ENCODE measurements around the gene GSK3A.

The GSK3A gene

DNA sequence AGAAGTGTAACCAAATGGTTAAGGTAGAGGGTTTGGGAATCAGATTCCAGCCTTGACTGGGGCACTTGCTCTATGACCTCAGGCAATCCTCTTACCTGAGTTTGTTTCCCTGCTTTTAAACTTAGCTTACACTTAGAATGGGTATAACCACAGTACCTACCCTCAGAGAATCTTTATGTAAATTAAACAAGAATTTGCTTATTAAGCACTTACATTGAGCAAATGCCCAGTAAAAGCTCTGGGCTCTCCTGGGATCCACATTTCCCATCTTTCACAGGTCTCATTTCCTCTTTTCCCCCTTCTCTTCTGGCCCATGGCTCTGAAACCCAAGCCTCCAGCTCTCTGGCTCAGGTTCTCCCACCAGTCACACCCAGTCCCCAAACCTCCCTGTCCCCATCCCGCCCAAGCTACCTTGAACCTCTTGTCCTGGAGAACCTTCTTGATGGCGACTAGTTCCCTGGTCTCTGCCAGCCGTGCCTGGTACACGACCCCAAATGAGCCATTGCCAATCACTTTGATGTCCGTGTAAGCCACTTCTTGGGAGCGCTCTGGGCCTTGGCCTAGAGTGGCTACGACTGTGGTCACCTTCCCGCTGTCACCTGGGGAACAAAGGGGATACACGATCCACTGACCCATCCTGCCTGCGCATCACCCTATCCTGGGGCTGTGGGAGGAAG is 2.7 kb downstream of the GSK3A start:
- no peak overlapping the region for H2AFZ ChIP-seq (ENCODE audit: insufficient read depth, low read length, poor library complexity)
- WGBS (ENCODE audit: extremely low coverage, insufficient coverage, insufficient read length) = no CpG with 5 or more reads among the region's 10 CpGs
- H3K27ac ChIP-seq (ENCODE audit: low read depth, low read length) = no peak overlapping the region
- no peak overlapping the region for H3K14ac ChIP-seq (ENCODE audit: low read length)
- H3K4me3 ChIP-seq (ENCODE audit: low read depth, low read length) = no peak overlapping the region
- H3K4me1 ChIP-seq (ENCODE audit: control insufficient read depth in 1 of 2, insufficient read depth in 2 of 2, low read length in 2 of 2) = peaks cover 8 to 13% of the 10 kb centered on the region in 2 experiments
- peaks cover 6% of the 10 kb centered on the region for H3K79me2 ChIP-seq (ENCODE audit: control insufficient read depth, insufficient read depth, low read length, poor library complexity)
- peaks cover 15% of the 10 kb centered on the region for H3K79me1 ChIP-seq (ENCODE audit: low read length)
- no peak overlapping the region for H2AK5ac ChIP-seq (ENCODE audit: low read length)
- H3K23ac ChIP-seq (ENCODE audit: low read length) = no peak overlapping the region
- H2BK5ac ChIP-seq (ENCODE audit: low read depth, low read length, poor library complexity) = no peak overlapping the region
- no peak for DNase-seq
- H4K12ac ChIP-seq (ENCODE audit: low read depth, low read length) = no peak overlapping the region
- H3K9me3 ChIP-seq (ENCODE audit: insufficient read depth, low read depth, low read length) = no peaks in the 10 kb centered on the region
- no peaks in the 10 kb centered on the region for H3K27me3 ChIP-seq (ENCODE audit: insufficient read depth, low read length)
- H4K91ac ChIP-seq (ENCODE audit: low read depth, low read length) = no peak overlapping the region
- no peak overlapping the region for H3K9ac ChIP-seq (ENCODE audit: low read length)
- H3K4ac ChIP-seq (ENCODE audit: low read depth, low read length) = peak overlapping the region; percentile 37
- H3K18ac ChIP-seq (ENCODE audit: low read length) = no peak overlapping the region
- no peak overlapping the region for H3K4me2 ChIP-seq (ENCODE audit: low read length)
- no peak overlapping the region for H4K8ac ChIP-seq (ENCODE audit: low read depth, low read length)
- H3K36me3 ChIP-seq (ENCODE audit: control insufficient read depth in 1 of 2, insufficient read depth in 2 of 2, low read length in 2 of 2) = peaks cover 34% of the 10 kb centered on the region in 2 experiments
- H2BK12ac ChIP-seq (ENCODE audit: low read length) = no peak overlapping the region
- H2BK120ac ChIP-seq (ENCODE audit: insufficient read depth, low read length, poor library complexity) = no peak overlapping the region

DNA sequence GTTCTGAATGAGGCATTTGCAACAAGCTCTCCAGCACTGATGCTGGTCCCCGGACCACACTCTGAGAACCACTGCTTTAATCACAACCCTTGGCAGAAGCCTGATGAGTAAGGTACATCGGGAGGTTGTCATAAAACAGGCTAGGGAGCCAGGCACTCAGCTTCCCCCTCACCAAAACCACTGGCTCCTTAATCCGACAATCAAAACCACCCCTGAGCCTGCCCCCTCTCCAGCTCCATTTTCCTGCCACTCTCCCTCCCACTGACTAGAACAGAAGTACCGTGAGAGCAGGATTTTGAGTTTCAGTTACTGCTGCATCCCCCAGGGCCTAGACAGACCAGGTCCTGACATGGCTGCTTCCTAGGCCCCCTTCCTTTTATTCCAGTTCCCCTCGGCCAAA is 7.2 kb downstream of the GSK3A start:
- H2BK120ac ChIP-seq (ENCODE audit: insufficient read depth, low read length, poor library complexity) = no peak overlapping the region
- no peak overlapping the region for H4K12ac ChIP-seq (ENCODE audit: low read depth, low read length)
- H3K9me3 ChIP-seq (ENCODE audit: insufficient read depth, low read depth, low read length) = peaks cover 2% of the 10 kb centered on the region
- no peak overlapping the region for H3K27ac ChIP-seq (ENCODE audit: low read depth, low read length)
- no peaks in the 10 kb centered on the region for H3K27me3 ChIP-seq (ENCODE audit: insufficient read depth, low read length)
- H3K4me3 ChIP-seq (ENCODE audit: low read depth, low read length) = no peak overlapping the region
- WGBS (ENCODE audit: extremely low coverage, insufficient coverage, insufficient read length) = no CpG with 5 or more reads among the region's 5 CpGs
- H2AK5ac ChIP-seq (ENCODE audit: low read length) = no peak overlapping the region
- H2BK5ac ChIP-seq (ENCODE audit: low read depth, low read length, poor library complexity) = no peak overlapping the region
- no peak overlapping the region for H3K23ac ChIP-seq (ENCODE audit: low read length)
- peaks cover 66 to 76% of the 10 kb centered on the region in 2 experiments for H3K36me3 ChIP-seq (ENCODE audit: control insufficient read depth in 1 of 2, insufficient read depth in 2 of 2, low read length in 2 of 2)
- H4K8ac ChIP-seq (ENCODE audit: low read depth, low read length) = no peak overlapping the region
- H2AFZ ChIP-seq (ENCODE audit: insufficient read depth, low read length, poor library complexity) = no peak overlapping the region
- H3K4ac ChIP-seq (ENCODE audit: low read depth, low read length) = no peak overlapping the region
- no peak overlapping the region for H2BK12ac ChIP-seq (ENCODE audit: low read length)
- no peak for DNase-seq
- no peak overlapping the region for H3K14ac ChIP-seq (ENCODE audit: low read length)
- H3K79me1 ChIP-seq (ENCODE audit: low read length) = no peaks in the 10 kb centered on the region
- H3K4me2 ChIP-seq (ENCODE audit: low read length) = no peak overlapping the region
- H3K18ac ChIP-seq (ENCODE audit: low read length) = no peak overlapping the region
- H3K9ac ChIP-seq (ENCODE audit: low read length) = no peak overlapping the region
- H4K91ac ChIP-seq (ENCODE audit: low read depth, low read length) = no peak overlapping the region
- no peaks in the 10 kb centered on the region for H3K79me2 ChIP-seq (ENCODE audit: control insufficient read depth, insufficient read depth, low read length, poor library complexity)
- H3K4me1 ChIP-seq (ENCODE audit: control insufficient read depth in 1 of 2, insufficient read depth in 2 of 2, low read length in 2 of 2) = peaks cover 0 to 4% of the 10 kb centered on the region in 2 experiments

DNA sequence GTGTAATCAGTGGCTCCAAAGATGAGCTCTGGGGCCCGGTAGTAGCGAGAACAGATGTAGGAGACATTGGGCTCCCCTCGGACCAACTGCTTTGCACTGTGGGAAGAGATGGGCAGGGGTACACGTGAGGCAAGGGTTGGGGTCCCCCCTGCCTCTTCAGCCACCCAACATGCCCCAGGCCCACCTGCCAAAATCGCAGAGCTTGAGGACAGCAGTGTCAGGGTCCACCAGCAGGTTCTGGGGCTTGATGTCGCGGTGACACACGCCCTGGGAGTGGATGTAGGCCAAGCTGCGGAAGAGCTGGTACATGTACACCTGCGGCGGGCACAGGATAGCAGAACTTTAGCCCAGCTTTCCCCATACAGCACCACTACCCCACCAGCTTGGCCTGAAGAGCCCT is 8.0 kb downstream of the GSK3A start:
- WGBS (ENCODE audit: extremely low coverage, insufficient coverage, insufficient read length) = no CpG with 5 or more reads among the region's 11 CpGs
- no peak overlapping the region for H2AFZ ChIP-seq (ENCODE audit: insufficient read depth, low read length, poor library complexity)
- no peak overlapping the region for H3K18ac ChIP-seq (ENCODE audit: low read length)
- no peak overlapping the region for H3K27ac ChIP-seq (ENCODE audit: low read depth, low read length)
- no peak overlapping the region for H3K4me3 ChIP-seq (ENCODE audit: low read depth, low read length)
- H2BK12ac ChIP-seq (ENCODE audit: low read length) = no peak overlapping the region
- H3K14ac ChIP-seq (ENCODE audit: low read length) = no peak overlapping the region
- no peak overlapping the region for H2BK120ac ChIP-seq (ENCODE audit: insufficient read depth, low read length, poor library complexity)
- peaks cover 2% of the 10 kb centered on the region for H3K9me3 ChIP-seq (ENCODE audit: insufficient read depth, low read depth, low read length)
- no peaks in the 10 kb centered on the region for H3K27me3 ChIP-seq (ENCODE audit: insufficient read depth, low read length)
- H4K12ac ChIP-seq (ENCODE audit: low read depth, low read length) = no peak overlapping the region
- no peak overlapping the region for H3K23ac ChIP-seq (ENCODE audit: low read length)
- H3K4ac ChIP-seq (ENCODE audit: low read depth, low read length) = no peak overlapping the region
- peaks cover 69 to 79% of the 10 kb centered on the region in 2 experiments for H3K36me3 ChIP-seq (ENCODE audit: control insufficient read depth in 1 of 2, insufficient read depth in 2 of 2, low read length in 2 of 2)
- no peak overlapping the region for H4K91ac ChIP-seq (ENCODE audit: low read depth, low read length)
- H3K79me2 ChIP-seq (ENCODE audit: control insufficient read depth, insufficient read depth, low read length, poor library complexity) = no peaks in the 10 kb centered on the region
- H2AK5ac ChIP-seq (ENCODE audit: low read length) = no peak overlapping the region
- H3K9ac ChIP-seq (ENCODE audit: low read length) = no peak overlapping the region
- H3K4me1 ChIP-seq (ENCODE audit: control insufficient read depth in 1 of 2, insufficient read depth in 2 of 2, low read length in 2 of 2) = no peaks in the 10 kb centered on the region
- H3K4me2 ChIP-seq (ENCODE audit: low read length) = no peak overlapping the region
- no peak overlapping the region for H2BK5ac ChIP-seq (ENCODE audit: low read depth, low read length, poor library complexity)
- H3K79me1 ChIP-seq (ENCODE audit: low read length) = no peaks in the 10 kb centered on the region
- no peak overlapping the region for H4K8ac ChIP-seq (ENCODE audit: low read depth, low read length)
- DNase-seq = no peak

DNA sequence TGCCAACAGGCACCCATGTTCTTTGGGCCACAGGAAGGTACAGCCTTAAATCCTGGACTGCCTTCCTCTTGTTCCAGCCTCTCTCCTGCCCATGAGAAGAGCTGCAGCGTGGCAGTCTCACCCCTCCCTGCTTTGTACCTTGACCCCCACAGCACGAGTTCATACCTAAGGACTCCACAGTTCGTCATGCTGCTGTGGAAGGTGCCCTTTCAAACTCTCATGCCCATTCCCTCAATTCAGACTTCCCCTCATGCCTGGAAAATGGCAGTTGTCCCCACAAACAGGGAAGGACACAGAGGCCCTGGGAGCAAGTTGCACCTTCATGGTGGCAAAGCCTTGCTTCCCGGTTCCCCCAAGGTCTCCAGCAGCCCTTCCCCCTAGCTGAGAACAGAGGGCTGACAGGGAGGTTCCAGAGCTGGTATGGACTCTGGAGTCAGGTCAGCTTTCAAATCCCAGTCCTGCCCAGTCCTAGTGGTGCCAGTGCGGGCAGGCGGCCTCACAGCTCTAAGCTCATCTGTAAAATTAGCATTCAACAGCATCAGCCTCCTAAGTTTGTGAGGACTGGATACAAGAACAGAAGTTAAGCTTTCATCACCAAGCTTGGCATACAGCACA is 8.6 kb downstream of the GSK3A start:
- H3K27ac ChIP-seq (ENCODE audit: low read depth, low read length) = no peak overlapping the region
- no peaks in the 10 kb centered on the region for H3K79me2 ChIP-seq (ENCODE audit: control insufficient read depth, insufficient read depth, low read length, poor library complexity)
- no peak overlapping the region for H2BK5ac ChIP-seq (ENCODE audit: low read depth, low read length, poor library complexity)
- no peak overlapping the region for H3K18ac ChIP-seq (ENCODE audit: low read length)
- H3K9ac ChIP-seq (ENCODE audit: low read length) = no peak overlapping the region
- no peak overlapping the region for H2AFZ ChIP-seq (ENCODE audit: insufficient read depth, low read length, poor library complexity)
- H3K4me3 ChIP-seq (ENCODE audit: low read depth, low read length) = no peak overlapping the region
- H3K4me1 ChIP-seq (ENCODE audit: control insufficient read depth in 1 of 2, insufficient read depth in 2 of 2, low read length in 2 of 2) = no peaks in the 10 kb centered on the region
- H3K4ac ChIP-seq (ENCODE audit: low read depth, low read length) = no peak overlapping the region
- no peak overlapping the region for H2BK120ac ChIP-seq (ENCODE audit: insufficient read depth, low read length, poor library complexity)
- H3K27me3 ChIP-seq (ENCODE audit: insufficient read depth, low read length) = no peaks in the 10 kb centered on the region
- H4K91ac ChIP-seq (ENCODE audit: low read depth, low read length) = no peak overlapping the region
- no peak overlapping the region for H3K14ac ChIP-seq (ENCODE audit: low read length)
- no peak overlapping the region for H3K4me2 ChIP-seq (ENCODE audit: low read length)
- H4K12ac ChIP-seq (ENCODE audit: low read depth, low read length) = no peak overlapping the region
- no peak overlapping the region for H4K8ac ChIP-seq (ENCODE audit: low read depth, low read length)
- no CpG with 5 or more reads among the region's 6 CpGs for WGBS (ENCODE audit: extremely low coverage, insufficient coverage, insufficient read length)
- H3K9me3 ChIP-seq (ENCODE audit: insufficient read depth, low read depth, low read length) = peaks cover 2% of the 10 kb centered on the region
- no peak overlapping the region for H3K23ac ChIP-seq (ENCODE audit: low read length)
- DNase-seq = no peak
- peaks cover 69 to 79% of the 10 kb centered on the region in 2 experiments for H3K36me3 ChIP-seq (ENCODE audit: control insufficient read depth in 1 of 2, insufficient read depth in 2 of 2, low read length in 2 of 2)
- H2AK5ac ChIP-seq (ENCODE audit: low read length) = no peak overlapping the region
- H2BK12ac ChIP-seq (ENCODE audit: low read length) = no peak overlapping the region
- H3K79me1 ChIP-seq (ENCODE audit: low read length) = no peaks in the 10 kb centered on the region
